Left colon (tissue), 2 donors: ENCODE data around the gene CREB3L1. TPM values are rescaled to one million over a fixed set of nuclear protein-coding genes. Genes with fewer than 3 reads are reported as not detected.

Source experiments
- ATAC-seq: fragments of 200-7000 bp; cut with Tn5 transposase; one replicate; pipeline ENCODE4 v1.9.1; 2020; ENCODE audit warnings: mild to moderate bottlenecking, moderate library complexity
- DNase-seq, 2 donors: peaks; one replicate each; pipeline ENCODE4 v3.0.0-alpha.2; 2020
- intact Hi-C, 2 donors: fragments of 100-400 bp; cut with DNase I in 1 of 2; cut with micrococcal nuclease in 1 of 2; formaldehyde crosslinking; loops; one replicate each; pipeline versions ENCODE4 v1.11.2 to v1.14.0; 2022; cut with DNase I, micrococcal nuclease
- total RNA-seq, 2 donors: library from RNA; stranded (reverse); fragmentation: NEBNext Ultra II Directional; extraction: Animal tissue kit (Norgen Biotek cat#: 25700); gene quantifications; one replicate each; pipeline ENCODE4 v1.2.1, GENCODE V29; 2021
- donor health status: DM: no; HTN: no; CAD: no.
- donor health status: DM: yes; HTN: yes; CAD: no.

Gene CREB3L1
- total RNA-seq, 2 donors from 2014 or later: 118 to 200 TPM

DNA sequence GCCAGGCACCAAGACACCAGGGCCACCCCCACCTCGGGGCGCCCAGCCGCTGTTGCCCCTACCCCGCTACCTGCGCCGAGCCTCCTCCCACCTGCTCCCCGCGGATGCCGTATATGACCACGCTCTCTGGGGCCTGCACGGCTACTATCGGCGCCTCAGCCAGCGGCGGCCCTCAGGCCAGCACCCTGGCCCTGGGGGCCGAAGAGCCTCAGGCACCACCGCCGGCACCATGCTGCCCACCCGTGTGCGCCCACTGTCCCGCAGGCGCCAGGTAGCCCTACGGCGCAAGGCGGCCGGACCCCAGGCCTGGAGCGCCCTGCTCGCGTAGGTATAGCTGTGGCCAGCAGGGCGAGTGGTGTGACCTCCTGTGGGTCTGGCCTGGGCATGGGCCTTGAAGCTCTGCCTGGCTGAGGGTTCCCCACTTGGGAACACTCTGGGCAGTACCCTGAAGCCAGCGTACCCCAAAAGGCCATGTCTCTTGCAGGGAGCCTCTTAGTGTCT lies 89.2 kb downstream of the CREB3L1 start:
- no peak for DNase-seq
- intact Hi-C loops: no loop called here
- ATAC-seq: no peak

DNA sequence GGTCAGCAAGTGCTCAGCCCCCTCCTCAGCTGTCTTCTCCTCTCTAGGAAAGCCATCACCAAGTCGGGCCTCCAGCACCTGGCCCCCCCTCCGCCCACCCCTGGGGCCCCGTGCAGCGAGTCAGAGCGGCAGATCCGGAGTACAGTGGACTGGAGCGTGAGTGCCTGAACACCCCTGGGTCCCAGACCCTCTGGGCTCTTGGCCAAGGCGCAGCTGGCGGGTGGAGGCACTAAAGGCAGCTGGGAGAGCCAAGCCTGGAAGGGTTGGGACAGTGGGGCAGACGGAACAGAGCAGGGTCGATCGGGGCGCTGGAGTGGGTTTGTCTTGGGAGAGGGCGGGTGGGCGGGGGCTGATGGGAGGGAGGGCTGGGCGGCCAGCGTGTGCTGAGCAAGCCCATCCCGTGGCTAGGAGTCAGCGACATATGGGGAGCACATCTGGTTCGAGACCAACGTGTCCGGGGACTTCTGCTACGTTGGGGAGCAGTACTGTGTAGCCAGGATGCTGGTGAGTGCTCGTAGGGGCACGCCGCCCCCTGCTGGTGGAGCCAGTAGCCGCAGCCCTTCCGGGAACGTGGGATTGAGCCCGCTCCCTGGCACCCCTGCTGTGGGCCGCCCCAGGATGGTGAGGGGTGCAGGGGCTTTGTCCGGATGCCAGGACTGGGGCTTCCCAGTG lies 89.9 kb downstream of the CREB3L1 start:
- intact Hi-C loops: no loop called here
- DNase-seq (peak in 1 of 2 donors; percentile 80), ATAC-seq (peak; percentile 65)

DNA sequence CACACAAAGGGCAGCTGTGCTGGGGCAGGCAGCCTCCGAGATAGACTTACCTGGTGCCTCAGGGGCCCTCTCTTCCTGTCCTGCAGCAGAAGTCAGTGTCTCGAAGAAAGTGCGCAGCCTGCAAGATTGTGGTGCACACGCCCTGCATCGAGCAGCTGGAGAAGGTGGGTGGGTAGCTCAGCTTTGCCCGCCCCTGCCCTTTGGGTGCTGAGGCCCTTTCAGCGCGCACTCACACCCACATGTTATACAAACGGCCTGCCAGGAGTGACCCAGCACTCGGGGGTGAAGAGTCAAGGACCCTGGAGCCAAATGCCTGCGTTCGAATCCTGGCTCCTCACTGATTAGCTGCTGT lies 90.4 kb downstream of the CREB3L1 start:
- intact Hi-C loops: no loop called here
- DNase-seq (no peak), ATAC-seq (no peak)

DNA sequence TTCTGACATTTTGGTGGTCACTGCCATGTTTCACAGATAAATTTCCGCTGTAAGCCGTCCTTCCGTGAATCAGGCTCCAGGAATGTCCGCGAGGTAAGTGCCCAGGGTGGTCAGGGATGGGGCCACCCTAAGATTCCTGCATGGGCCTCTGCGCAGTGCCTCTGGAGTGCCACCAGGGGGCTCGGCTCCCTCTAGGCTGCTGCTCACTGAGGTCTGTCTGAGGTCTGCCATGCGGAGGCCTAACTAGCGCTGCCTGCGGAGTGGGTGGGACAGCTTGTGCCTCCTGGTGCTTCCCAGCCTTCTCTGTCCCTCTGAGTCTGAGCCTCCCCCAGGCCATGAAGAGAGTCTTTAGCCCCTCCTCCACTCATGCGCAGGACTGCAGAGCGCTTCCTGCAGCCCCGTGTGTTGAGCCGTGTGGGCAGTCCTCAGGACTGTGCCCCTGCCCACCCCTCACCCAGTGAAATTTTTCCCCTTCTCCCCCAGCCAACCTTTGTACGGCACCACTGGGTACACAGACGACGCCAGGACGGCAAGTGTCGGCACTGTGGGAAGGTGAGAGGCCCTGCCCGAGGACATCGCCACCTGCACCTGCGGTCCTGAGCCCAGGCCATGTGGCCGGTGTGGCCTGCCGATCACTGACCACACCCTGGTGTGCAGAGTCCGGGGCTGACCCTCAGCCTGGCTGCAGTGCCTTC lies 92.1 kb downstream of the CREB3L1 start:
- ATAC-seq: peak; percentile 75
- intact Hi-C loops: no loop called here
- peak in 1 of 2 donors; percentile 60 for DNase-seq

DNA sequence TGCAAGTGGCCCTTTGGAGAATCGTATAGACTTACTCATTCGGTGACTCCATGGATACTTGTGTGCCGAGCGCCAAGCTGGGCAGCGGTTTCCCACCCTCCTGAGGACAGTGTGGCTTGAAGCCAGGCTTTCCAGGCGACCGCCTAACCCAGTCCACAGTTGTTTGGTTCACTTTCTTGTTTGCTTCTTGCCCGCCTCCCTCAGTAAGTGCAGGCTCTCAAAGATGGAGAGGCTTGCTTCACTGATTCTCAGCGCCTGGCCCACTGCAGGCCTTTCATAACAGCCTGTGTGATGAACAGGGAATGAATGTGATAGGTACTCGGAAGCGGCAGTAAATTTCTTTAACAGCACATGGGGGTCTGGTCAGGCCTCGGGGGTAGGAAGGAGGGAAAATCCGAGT lies 92.8 kb downstream of the CREB3L1 start:
- ATAC-seq (no peak), DNase-seq (no peak)
- intact Hi-C loops: no loop called here

Other genes starting within 250 kb of the CREB3L1 start
- 10 to 100 TPM; 19.9 to 24.5 TPM for gene PHF21A, start 156.2 kb upstream of the CREB3L1 start, total RNA-seq
- gene DGKZ, start 69.8 kb downstream of the CREB3L1 start, total RNA-seq: 10 to 100 TPM; 44.9 to 47.9 TPM
- 100 to 1,000 TPM; 136 to 195 TPM for gene MDK, start 104.0 kb downstream of the CREB3L1 start, total RNA-seq
- 1 to 10 TPM in 1 of 2 donors, under 1 TPM in 1; 0.67 to 3.1 TPM for gene CHRM4, start 114.1 kb downstream of the CREB3L1 start, total RNA-seq